Inflammatory macrophage (primary cell): ENCODE measurements around the gene ESYT1.

ENCODE experiments used
- DNase-seq, 2 donors: peaks; one replicate each; pipeline ENCODE4 v3.0.0-alpha.2; 2020 to 2022

ESYT1 gene

DNA sequence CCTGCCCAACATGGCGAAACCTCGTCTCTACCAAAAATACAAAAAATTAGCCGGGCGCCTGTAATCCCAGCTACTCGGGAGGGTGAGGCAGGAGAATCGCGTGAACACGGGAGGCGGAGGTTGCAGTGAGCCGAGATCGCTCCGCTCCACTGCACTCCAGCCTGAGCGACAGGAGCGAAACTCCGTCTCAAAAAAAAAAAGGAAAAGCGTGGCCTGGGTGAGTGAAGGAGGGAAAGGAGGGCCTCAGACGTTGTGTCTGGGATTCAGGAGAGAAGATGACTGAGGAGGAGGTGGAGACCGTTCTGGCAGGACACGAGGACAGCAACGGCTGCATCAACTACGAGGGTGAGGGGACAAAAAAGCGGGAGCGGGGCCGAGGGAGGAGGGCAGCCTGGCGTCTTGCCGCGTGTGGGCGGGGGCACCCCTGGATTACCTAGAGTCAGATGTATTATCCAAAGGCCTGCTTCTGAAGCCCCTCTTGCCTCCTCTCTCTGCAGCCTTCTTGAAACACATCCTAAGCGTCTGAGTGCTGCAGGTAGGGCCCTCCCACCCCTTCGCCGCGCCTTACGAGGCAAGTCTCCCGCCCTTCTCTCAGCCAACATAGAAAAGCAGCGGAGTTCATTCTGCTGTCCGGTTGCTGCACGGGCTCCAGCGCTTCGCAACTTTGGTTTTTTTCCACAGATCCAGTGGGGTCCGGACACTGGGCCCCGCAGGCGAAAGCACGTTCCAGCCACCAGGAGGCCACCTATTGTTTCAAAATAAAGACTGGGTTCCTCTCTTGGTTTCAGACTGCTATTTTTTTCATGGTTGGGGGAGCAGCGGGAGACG, 29.3 kb downstream of the ESYT1 start:
- DNase-seq, result peak; percentile 65 to 66

DNA sequence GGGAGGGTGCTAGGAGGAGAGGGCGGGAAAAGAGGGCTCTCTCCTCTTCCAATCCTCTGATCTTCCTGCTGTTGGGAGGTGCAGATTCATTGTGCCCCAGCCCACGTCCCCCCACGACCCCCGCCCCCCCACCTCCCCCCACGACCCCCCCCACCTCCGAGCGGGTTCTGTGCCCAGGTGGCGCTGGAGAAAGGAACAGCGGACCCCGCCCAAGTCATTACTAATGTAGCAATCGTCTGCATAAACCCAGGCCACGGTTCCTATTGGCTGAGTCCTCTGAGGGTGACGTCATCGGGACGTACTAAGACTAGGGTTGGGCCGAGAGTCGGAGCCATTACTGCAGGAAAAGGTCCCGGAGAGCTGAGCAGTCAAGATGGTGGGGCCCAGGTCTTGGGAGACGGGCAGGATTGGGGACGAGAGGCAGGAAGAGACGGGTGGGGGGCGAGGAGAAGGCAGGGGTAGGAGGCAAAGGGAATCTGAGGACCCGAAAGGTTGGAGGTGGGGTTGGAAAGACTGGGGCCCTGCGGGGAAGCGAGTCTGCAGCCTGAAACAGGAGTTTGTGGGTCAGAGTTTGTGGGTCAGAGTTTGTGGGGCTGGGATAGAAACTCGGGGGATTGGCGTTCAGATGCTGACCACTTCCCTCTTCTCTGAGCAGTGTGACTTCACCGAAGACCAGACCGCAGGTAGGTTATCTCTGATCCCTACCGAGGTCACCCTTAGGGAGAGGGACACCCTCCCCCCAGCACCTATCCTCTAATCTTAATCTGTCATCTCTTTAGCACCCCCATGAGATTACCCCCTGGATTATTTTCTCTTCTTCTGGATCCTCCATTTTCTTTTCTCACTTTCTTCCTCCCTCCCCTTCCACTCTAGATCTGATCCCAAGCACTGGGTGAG, 30.2 kb downstream of the ESYT1 start, which contains the start of gene MYL6:
Gene MYL6 (plus strand): TSS at position 331 of the 897 bp plus-strand sequence. CDS start 43 bp downstream, at position 374.
- peak; percentile 97 to 98 for DNase-seq

DNA sequence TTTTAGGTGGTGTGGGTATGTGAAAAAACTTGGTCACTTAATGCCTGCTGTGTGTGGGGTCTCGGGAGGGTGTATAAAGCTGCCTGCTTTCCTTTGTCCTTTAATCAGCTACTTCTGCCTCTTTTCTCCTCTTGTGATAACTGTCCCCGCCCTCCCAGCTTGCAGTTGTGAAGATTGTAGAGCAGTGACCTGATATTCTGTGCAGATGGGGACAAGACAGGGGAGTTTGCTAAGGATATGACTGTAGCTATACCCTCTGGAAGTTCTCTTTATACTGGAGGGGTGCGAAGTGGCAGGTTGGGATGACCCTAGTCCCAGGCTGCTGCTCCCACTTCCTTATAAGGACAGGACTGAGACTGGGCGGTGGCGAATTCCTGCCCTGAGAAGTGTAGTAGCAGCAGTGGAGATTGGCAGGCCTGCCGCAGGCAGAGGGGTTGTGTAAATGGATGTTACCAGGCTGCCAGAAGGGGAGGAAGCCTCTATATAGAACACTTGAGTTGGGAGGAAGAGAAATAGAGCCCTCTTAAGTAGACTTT, 30.9 kb downstream of the ESYT1 start:
- peak; percentile 57 to 64 for DNase-seq

DNA sequence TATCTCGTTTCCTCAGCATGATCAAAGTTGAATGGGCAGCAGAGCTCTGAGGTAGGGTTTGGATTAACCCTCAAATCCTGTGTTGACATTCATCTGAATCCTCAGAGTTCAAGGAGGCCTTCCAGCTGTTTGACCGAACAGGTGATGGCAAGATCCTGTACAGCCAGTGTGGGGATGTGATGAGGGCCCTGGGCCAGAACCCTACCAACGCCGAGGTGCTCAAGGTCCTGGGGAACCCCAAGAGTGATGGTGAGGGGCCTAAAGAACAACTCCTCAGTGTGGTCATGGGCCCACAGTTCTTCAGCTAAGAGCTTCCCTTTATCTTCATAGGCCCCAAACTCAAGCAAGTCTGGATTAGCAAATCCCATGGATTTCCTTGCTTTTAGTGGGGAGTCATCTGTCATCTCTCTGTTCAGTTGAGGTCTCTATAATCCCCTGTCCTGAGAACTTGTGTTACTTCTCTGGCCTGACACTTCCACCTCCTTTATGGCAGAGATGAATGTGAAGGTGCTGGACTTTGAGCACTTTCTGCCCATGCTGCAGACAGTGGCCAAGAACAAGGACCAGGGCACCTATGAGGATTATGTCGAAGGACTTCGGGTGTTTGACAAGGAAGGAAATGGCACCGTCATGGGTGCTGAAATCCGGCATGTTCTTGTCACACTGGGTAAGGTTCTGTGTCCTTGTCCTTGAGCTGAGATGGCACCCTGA, 31.6 kb downstream of the ESYT1 start:
- peak in 1 of 2 donors; percentile 6 for DNase-seq

DNA sequence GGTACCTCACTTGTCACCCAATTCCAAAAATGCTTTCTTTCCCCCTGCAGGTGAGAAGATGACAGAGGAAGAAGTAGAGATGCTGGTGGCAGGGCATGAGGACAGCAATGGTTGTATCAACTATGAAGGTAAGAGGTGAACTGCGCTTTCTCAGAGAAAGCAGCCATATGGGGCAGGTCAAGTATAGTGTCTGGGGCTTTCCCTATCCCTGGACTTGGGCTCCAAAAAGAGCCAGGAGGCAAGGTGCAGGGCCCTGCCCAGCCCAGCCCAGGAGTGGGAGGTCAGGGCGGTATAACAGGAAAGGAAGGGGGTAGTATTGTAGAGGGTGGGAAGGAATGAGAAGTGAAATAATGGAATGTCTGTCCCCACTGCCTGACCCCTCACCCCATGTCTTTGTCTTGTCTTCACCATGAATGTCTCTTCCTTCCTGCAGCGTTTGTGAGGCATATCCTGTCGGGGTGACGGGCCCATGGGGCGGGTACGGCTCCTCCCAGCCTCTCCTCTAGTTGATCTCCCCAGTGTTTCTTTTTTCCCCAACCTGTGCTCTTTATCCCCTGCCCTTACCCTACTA, 32.2 kb downstream of the ESYT1 start:
- peak in 1 of 2 donors; percentile 11 for DNase-seq

DNA sequence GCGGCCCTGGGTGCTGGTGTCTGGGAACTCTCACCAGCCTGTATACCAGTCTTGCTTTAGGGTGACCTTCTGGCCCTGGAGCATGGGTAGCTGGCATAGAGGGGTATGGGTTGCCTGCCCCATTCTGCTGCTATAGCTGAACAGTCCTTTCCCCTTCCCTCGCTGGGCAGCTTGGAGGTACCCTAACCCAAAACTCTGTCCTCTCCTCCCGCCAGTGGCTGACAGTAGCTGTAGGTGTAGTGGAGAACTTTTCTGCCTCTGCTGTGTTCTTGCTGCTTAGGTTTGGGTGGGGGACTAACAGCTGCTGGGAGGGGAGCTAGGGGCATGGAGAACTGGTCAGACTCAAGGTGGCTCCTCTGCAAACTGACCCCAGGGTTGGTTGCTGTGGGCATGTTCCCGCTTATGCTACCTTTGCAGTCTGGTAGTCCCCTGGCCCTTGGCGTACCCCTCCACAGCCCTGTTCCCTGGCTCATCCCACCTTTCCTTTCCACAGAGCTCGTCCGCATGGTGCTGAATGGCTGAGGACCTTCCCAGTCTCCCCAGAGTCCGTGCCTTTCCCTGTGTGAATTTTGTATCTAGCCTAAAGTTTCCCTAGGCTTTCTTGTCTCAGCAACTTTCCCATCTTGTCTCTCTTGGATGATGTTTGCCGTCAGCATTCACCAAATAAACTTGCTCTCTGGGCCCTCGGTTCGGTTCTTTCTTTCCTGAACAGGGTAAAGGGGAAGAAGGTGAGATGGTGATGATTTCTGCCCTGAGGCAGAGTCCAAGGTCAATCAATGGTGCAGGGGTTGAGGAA, 33.0 kb downstream of the ESYT1 start:
- no peak for DNase-seq

DNA sequence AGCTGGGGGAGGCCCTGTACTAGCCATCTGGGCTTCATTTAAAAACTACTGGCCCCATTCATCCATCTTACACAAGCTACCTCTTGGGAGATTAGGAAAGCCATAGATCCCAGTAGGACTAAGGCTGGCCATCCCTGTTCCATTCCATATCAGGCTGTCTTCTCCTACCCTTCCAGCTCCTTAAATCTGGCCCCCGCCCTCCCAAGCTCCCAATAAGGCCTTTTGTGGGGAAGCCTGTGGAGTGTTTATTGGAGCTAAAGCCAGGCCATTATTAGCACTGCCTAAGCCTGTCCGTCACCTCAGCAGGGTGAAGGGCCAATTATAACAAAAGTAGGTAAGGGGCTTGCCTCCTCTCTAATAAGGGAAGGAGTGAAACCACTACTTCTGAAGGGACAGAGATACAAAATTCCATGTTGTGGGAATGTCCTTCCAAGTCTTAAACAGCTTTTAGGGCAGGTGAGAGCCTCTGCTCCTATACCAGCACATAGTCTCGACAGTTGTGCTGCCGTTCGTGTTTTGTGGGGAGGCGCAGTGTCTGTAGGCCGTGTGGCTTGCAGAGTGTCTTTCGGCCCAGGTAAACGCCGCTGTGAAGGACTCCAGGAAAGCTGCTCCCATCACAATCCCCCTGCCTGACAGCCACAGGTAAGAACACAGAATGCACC, 33.8 kb downstream of the ESYT1 start:
- no peak for DNase-seq

DNA sequence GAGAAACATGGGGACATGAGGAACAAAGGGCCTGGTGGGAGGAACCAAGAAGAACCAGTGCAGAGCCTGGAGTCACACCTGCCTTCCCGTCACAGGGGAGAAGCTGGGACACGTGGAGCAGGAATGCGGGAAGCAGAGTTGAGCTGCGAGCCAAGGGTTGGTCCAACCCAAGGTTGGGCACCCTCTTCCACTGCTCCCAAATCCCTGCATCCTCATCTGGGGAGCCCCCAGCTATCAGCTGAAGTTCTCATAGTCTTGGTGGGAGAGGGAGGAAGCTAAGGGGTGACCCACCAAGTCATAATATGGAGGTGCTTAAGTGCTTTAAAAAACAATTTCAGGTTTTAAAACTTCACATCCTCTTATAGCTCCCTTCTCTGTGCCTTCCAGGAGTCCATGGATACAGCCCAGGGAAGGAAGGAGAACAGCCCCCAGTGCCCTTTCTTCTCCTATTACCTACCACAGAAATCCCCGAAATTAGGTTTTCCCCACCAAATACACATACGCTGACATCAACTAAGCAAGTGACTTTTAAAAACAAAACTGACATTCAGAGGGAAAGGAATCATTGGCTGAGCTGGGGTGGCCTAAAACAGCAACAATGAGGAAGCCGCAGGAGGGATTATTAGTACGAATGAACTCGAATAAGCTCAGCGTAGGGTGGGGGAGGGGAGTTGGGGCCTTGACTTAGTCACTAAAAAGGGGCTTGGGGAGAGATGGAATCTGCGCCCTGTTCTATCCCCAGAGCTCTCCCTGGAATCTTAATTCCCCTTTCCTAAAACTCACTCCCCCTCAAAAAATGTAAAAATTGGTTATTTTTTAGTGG, 34.6 kb downstream of the ESYT1 start:
- DNase-seq, result no peak

DNA sequence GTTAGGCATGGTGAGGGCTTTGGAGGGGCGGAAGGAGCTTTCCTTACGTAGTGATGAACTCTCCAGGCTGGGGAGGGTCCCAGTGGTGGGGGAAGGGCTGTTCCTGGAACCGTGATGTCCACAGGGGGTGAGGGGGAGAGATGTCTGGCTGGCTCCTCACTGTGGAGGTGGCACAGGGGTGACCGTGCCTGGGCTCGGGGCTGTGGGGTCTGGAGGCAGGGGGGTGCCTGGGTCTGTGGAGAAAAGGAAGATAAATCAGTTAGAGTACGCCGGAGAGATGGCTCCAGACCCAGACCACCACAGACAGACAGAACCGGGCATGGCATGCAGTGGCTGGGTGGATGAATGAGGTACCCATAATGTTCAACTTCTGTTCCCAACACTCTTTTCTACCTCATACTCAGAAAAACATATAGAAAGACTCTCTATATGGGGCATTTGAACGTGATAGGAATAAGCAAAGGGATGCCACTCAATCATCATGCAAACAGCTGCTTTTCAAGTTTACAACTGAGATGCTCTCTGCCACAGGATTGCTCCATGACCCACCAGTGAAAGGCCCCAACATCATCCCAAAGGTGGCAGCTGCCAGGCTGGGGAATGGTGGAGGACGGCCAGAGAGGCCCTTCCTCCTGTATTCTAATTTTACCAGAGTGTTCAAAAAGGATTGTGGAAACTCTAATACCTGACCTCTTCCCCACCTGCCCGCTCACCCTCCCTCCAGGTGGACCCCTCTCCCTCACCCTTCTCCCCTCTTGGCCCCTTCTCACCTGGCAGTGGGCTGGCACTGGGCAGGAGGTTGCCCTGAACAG, 35.7 kb downstream of the ESYT1 start:
- DNase-seq, result no peak

DNA sequence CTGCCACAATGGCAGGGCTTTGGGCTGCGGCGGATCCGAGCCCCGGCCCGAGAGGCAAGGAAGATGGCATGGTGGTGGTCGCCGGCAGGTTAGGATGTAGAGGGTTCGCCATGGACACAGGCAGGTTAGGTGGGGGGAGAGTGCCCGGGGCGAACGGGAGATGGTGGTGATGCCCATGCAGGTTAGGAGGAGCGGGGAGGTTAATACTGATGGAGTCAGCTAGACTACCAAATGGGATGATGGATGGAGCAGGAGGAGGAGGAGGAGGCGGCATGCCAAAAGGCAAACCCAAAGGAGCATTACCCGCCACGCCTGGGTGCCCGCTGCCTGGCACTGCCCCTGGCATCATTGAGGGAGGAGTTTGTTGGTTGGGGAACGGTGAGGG, 36.3 kb downstream of the ESYT1 start:
- DNase-seq, result no peak

DNA sequence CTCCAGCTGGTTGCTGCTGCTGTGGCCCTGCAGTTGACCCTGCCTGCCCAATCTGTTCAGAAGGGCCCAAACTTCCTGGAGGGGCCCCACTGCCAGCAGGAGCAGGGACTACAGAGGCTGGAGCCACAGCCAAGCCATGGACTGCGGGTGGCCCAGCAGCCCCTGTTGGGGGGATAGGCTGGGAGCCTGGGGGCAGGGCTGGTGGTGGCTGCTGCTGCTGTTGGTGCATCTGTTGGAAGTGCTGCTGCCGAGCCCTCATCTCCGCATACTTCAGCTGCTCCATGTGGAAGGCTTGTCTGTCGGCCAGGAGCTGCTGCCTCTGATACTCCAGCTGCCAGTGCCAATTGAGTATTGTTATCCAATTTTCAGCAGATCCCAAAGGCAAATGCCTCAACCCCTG, 37.3 kb downstream of the ESYT1 start:
- no peak for DNase-seq

DNA sequence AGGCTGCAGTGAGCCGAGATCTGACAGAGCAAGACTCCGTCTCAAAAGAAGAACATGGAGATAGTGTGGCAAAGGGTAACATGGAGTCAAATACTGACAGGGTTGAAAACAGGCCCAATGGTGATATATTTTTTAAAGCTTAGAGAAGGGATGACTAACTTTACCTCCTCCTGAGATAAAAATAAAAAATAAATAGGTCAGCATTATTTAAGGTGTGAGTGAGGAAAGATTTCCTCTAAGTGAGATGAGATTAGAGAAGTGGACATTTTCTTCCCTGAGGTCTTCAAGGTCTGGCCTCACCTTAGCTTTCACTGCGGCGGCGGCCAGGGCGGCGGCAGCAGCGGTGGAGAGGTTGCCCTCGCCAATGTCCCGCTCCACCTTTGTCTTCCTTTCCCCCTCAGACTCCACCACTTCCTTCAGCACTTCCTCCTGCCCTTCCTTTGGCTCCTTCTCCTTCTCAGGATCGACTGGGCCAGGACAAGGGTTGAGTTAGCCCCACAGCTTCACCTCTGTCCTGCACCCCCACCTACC, 41.2 kb downstream of the ESYT1 start:
- no peak for DNase-seq

DNA sequence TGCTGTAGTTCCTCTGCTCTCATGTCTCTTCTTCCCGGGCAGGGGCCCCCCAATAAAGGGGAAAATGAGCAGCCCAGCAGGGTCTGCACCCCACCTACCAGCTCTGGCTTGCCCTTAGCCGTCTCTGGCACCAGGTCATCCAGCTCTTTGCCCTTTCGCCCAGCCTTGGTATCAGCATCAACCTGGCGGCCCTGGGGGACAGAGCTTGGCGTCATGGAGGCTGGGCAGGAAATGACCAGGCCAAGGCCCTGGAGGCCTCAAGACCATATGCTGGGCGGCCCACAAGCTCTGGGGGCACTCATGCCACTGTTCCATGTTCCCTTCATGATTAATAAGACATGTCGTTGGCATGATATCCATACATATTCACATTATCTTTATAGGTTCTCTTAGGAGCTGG, 44.8 kb downstream of the ESYT1 start:
- DNase-seq, result no peak

DNA sequence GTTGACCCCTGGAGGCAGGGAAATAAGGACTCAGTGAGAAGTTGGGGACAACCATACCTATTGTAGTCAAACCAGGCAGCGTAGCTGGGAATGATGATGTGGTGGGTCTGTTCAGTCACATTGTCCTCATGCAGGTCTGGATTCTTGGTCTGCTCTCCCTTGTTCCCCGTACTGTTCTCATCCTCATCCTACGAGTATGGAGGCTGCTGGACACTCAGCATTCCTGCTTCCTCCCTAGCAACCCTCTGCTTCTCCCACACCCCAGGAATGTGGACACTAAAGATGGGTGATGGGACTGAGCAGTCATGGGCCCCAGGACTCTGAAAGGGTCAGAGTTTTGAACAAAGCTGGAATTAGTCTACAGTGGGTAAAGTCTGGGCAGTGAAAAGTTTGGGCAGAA, 50.3 kb downstream of the ESYT1 start:
- DNase-seq, result no peak

DNA sequence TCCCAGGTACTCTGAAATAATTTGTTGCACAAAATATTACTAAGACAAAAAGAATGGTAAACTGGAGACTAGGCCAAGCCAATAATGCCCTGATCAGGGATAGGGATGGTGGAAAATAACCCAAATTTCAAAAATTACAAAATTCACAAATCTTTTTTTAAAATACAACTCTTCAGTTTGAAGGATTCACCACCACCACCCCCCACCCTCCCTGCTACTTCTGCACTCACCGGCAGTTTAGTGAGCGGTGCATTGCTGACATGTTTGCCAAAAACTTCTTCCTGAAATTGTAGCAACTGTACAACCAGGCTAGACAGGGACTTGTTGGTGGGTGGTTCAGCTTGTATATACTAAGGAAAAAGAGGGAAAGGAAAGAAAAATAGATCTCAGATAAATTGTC, 58.9 kb downstream of the ESYT1 start:
- DNase-seq, result no peak

DNA sequence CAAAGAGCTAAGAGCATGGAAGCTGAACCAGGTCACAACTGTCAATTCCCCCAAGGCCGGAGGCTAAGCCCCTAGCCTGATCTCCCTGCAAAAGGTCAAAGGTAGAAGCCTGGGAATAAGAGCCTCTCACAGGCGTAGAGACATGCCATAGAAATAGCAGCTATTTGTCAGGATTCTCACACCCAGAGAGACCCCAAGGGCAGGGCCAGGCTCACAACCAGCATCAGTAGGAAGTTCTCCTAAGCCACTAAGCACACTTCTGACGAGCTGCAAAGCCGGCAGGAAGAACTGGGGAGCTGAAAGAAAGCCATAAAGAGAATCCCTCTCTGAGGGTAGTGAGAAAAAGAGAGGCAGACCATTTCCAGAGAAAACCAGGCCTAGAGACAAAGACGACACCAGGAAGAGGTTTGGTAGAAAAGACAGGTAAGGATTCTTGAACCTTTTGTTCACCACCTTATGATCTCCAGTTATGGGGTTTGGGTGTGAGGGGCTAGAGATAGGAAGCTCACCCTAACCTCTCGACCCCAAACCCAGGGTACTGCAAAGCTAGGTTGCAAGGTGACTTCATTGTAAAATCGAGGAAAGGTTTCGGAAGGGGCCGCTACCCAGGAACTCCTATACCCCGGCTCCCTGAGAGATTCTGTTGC, 60.2 kb downstream of the ESYT1 start:
- peak in 1 of 2 donors; percentile 11 for DNase-seq

DNA sequence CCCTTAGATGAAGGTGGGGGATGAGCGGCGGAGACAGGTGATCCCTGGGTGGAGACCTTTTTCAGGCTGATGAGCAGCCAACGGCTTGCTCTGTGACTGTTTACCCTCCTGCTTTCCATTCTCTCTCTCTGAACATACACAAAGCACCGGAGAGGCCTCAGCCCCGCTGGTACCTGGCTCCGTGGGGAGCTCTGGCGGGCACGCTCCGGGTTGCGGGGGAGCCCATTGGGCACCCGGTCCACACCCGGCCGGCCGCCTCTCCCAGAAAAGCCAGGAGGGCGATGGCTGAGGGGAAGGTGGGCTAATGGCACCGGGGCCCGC, 60.7 kb downstream of the ESYT1 start:
- DNase-seq, result no peak
